NCI-H1417 (cell line): ENCODE results near the gene LSM2.

Experiments
- DNase-seq, 3 experiments: peaks; one replicate each; lab custom pipeline; 2025; lab: John Stamatoyannopoulos, UW

LSM2 gene

DNA sequence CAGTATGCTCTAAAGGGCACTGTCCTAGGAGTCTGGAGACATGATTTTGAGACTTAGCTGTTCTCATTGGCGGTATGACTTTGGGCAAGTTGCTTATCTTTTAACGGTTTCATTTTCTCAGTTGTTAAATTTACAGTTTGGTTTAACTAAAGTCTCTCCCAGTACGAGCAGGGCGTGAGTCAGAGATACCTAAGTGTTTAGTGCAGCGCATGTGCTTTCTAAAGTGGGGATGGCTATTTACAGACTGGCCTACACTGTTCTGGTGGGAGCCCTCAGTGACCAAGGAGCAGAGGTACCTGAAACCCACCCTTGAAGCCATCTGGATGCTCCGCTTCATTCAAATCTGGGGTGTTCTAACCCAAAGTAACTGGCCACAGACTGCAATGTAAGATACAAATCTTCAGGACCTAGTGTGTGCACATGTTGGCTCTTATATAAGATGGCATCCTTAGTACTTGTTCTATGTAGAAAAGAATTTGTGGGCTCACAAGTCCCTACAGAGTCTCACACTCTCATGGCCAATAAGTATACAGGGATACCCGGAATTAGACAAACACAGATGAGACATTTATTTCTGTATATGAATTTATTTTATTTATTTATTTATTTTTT lies 56.2 kb downstream of the LSM2 start:
- DNase-seq = no peak

DNA sequence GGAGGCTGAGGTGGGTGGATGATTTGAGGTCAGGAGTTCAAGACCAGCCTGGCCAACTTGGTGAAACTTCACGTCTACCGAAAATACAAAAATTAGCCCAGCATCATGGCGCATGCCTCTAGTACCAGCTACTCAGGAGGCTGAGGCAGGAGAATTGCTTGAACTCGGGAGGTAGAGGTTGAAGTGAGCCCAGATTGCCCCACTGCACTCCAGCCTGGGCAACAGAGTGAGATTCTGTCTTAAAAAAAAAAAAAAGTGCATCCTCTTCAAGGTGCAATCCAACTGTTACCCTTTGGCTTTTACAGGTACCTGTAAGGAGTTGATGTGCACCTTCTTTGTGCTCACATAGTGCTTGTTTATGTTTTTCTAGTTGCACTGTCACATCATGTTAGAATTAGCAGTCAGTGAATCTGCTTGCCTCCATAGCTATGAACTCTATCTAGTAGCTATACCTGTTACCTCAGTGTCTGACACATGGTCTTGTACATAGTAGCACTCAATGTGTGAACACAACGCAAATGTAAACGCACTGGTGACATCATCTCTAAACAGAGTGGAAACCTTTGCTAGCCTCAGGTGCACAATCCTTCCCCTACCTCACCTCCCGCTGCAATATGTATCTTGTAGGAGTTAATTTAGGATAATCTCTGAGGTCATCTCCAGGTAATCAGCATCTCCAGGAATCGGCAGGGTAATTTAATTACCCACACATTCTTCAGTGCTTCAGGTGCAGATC lies 57.3 kb downstream of the LSM2 start:
- DNase-seq = no peak
